HL-60 (cell line): Measurements from ENCODE around the gene PTPRK.

Experiments
- DNase-seq, 2 experiments: peaks; one replicate each; pipeline ENCODE4 v3.0.0-alpha.2; 2010 to 2020; ENCODE audit warnings: low read depth in 1 of 2, low spot score in 1 of 2
- H3K27ac ChIP-seq: fragments of 250-450 bp; sonication (Bioruptor Pico); replicated peaks from 2 replicates; pipeline ENCODE4 v1.5.1; 2020; ENCODE audit warnings: mild to moderate bottlenecking, moderate library complexity
- H3K27me3 ChIP-seq: fragments of 250-450 bp; sonication (Bioruptor Pico); 2 replicates; pipeline ENCODE4 v1.5.1; 2021; ENCODE audit warnings: mild to moderate bottlenecking, moderate library complexity; ENCODE audit not compliant: insufficient read depth, poor library complexity, severe bottlenecking
- H3K4me3 ChIP-seq: replicated peaks from 2 replicates; pipeline ENCODE4 v1.5.1; 2011; ENCODE audit warnings: mild to moderate bottlenecking, control low read depth, low read length; ENCODE audit not compliant: insufficient read depth
- CTCF ChIP-seq: IDR thresholded peaks from one replicate; pipeline ENCODE4 v1.5.1; 2011; ENCODE audit warnings: low read length, control low read depth, inconsistent platforms; ENCODE audit not compliant: insufficient read depth
- GABPA ChIP-seq: IDR thresholded peaks from 2 replicates; pipeline ENCODE4 v1.6.1; 2012; ENCODE audit warnings: low read depth
- POLR2AphosphoS5 ChIP-seq: IDR thresholded peaks from 2 replicates; pipeline ENCODE4 v1.6.1; 2012; ENCODE audit warnings: low read depth
- REST ChIP-seq: IDR thresholded peaks from 2 replicates; pipeline ENCODE4 v1.6.1; 2012; ENCODE audit warnings: low read depth; ENCODE audit not compliant: insufficient replicate concordance
- SPI1 ChIP-seq: IDR thresholded peaks from 2 replicates; pipeline ENCODE4 v1.6.1; 2012; ENCODE audit warnings: low read depth, mild to moderate bottlenecking, borderline replicate concordance

The PTPRK gene

GRCh38 chr6:128538763-128539162 lies 18.4 kb upstream of the PTPRK start:
- H3K4me3 ChIP-seq, result no peak overlapping the region
- no peak for TF ChIP-seq GABPA
- no peak for TF ChIP-seq SPI1
- no peak for TF ChIP-seq CTCF
- no peak for TF ChIP-seq POLR2AphosphoS5
- TF ChIP-seq REST, result no peak
- H3K27me3 ChIP-seq, result peaks cover 2% of the 10 kb centered on the region
- no peak overlapping the region for H3K27ac ChIP-seq
- no peak for DNase-seq

- H3K27me3 ChIP-seq, result peaks cover 2% of the 10 kb centered on the region
- no peak overlapping the region for H3K4me3 ChIP-seq
- TF ChIP-seq REST, result no peak
- no peak for TF ChIP-seq POLR2AphosphoS5
- TF ChIP-seq GABPA, result no peak
- TF ChIP-seq CTCF, result no peak
- TF ChIP-seq SPI1, result no peak
- no peak for DNase-seq
- H3K27ac ChIP-seq, result no peak overlapping the region
Observed at GRCh38 chr6:128532827-128533226, 12.4 kb upstream of the PTPRK start.

- Histone ChIP-seq H3K27ac (no peak overlapping the region), H3K27me3 (peaks cover 2% of the 10 kb centered on the region), H3K4me3 (no peak overlapping the region)
- no peak for DNase-seq
- no peak for TF ChIP-seq REST
Observed at GRCh38 chr6:128532136-128532535, 11.7 kb upstream of the PTPRK start.

GRCh38 chr6:128531696-128532095 lies 11.3 kb upstream of the PTPRK start:
- TF ChIP-seq SPI1 (no peak), REST (no peak), POLR2AphosphoS5 (no peak), CTCF (no peak), GABPA (no peak)
- no peak for DNase-seq
- Histone ChIP-seq H3K27me3 (peaks cover 2% of the 10 kb centered on the region), H3K4me3 (no peak overlapping the region), H3K27ac (no peak overlapping the region)
